Measurements from ENCODE around the gene CPT1C.

The CPT1C gene

DNA sequence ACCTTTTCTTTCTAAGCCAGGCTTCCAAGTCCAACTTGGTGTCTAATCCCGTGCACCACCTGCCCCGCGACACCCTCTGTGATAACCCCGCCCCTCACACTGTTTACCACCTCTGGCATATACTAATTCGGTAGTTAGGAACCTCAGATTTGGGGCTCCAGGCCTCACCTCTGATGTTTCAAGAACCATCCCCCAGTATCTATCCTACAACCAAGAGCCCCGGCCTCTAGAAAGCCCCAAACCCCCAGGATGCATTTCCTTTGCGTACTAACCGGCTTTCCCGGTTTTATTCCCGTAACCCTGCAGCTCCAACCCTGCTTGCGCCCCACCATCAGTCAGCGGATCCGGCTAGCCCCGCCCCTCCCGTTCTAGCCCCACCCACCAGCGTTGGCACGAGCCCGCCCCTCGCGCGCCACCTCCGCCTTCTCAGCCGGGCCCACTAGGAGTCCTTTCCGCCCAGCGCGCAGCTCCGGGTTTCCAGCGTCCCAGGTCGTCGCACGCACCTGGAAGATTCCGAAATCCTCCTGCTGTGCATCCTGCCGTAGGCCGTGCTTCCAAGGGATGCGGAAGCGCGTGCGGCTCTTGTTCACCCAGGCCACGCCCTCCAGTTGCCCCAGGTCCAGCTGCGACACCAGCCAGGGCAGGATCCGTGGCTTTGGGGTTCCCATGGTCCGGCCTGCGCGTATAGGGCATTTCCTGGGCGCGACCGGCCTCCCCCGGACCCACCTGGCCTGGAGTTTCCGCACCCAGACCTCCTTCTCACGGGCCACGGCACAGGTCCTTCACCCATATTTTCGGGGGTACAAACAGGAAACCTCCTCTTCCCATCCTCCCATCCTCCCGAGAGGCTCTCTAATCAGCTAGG, 26.5 kb upstream of the CPT1C start:
- H3K9ac ChIP-seq (ENCODE audit: low read length), result peak overlapping the region; percentile 72
- peaks cover 5% of the 10 kb centered on the region for H3K4me1 ChIP-seq (ENCODE audit: control insufficient read depth, low read depth, low read length)
- H3K36me3 ChIP-seq (ENCODE audit: control insufficient read depth, low read depth, low read length), result peaks cover 28% of the 10 kb centered on the region
- H3K27ac ChIP-seq (ENCODE audit: low read length), result peak overlapping the region; percentile 55
- H3K9me3 ChIP-seq (ENCODE audit: control insufficient read depth, low read depth, low read length), result no peaks in the 10 kb centered on the region
- no peaks in the 10 kb centered on the region for H3K27me3 ChIP-seq (ENCODE audit: control insufficient read depth, insufficient read depth, low read length)
- peak overlapping the region; percentile 98 for H3K4me3 ChIP-seq (ENCODE audit: low read length)

GRCh38 chr19:49665036-49665350, 25.9 kb upstream of the CPT1C start:
- Histone ChIP-seq H3K9me3 (ENCODE audit: control insufficient read depth, low read depth, low read length) (no peaks in the 10 kb centered on the region), H3K4me3 (ENCODE audit: low read length) (peak overlapping the region; percentile 98), H3K27me3 (ENCODE audit: control insufficient read depth, insufficient read depth, low read length) (no peaks in the 10 kb centered on the region), H3K4me1 (ENCODE audit: control insufficient read depth, low read depth, low read length) (peaks cover 5% of the 10 kb centered on the region), H3K36me3 (ENCODE audit: control insufficient read depth, low read depth, low read length) (peaks cover 25% of the 10 kb centered on the region), H3K9ac (ENCODE audit: low read length) (peak overlapping the region; percentile 72), H3K27ac (ENCODE audit: low read length) (peak overlapping the region; percentile 55)

GRCh38 chr19:49665351-49666119, 25.4 kb upstream of the CPT1C start, which contains the start of the genes BCL2L12 and IRF3:
TSS of gene BCL2L12 (plus strand) at chr19:49665933. CDS start at chr19:49666693, 760 bp downstream.
TSS of gene IRF3 (minus strand) at chr19:49665857. CDS start at chr19:49664838, 1,019 bp downstream.
- peaks cover 27% of the 10 kb centered on the region for H3K36me3 ChIP-seq (ENCODE audit: control insufficient read depth, low read depth, low read length)
- no peaks in the 10 kb centered on the region for H3K9me3 ChIP-seq (ENCODE audit: control insufficient read depth, low read depth, low read length)
- peaks cover 5% of the 10 kb centered on the region for H3K4me1 ChIP-seq (ENCODE audit: control insufficient read depth, low read depth, low read length)
- peak within 1 kb of the TSS; percentile 98 for H3K4me3 ChIP-seq (ENCODE audit: low read length)
- H3K27ac ChIP-seq (ENCODE audit: low read length), result peak within 1 kb of the TSS; percentile 55
- H3K9ac ChIP-seq (ENCODE audit: low read length), result peak within 1 kb of the TSS; percentile 72
- H3K27me3 ChIP-seq (ENCODE audit: control insufficient read depth, insufficient read depth, low read length), result no peaks in the 10 kb centered on the region

DNA sequence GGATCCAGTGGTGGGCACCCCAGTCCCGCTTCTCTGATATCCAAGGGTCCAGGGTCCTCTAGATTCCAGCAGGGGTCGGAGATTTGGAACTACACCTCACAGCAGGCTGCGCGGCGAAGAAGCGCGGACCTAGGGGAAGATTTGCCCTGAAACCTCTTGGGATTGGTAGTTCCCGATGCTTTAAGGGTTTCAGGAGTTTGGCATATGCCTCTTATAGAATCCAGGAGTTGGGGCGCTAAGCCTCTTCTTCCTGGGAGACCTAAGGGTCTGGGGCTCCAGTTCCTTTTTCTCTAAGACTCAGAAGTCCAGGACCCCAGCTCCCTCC, 24.8 kb upstream of the CPT1C start:
- H3K36me3 ChIP-seq (ENCODE audit: control insufficient read depth, low read depth, low read length), result peaks cover 25% of the 10 kb centered on the region
- no peak overlapping the region for H3K27ac ChIP-seq (ENCODE audit: low read length)
- H3K27me3 ChIP-seq (ENCODE audit: control insufficient read depth, insufficient read depth, low read length), result no peaks in the 10 kb centered on the region
- no peaks in the 10 kb centered on the region for H3K9me3 ChIP-seq (ENCODE audit: control insufficient read depth, low read depth, low read length)
- H3K4me3 ChIP-seq (ENCODE audit: low read length), result peak overlapping the region; percentile 98
- H3K9ac ChIP-seq (ENCODE audit: low read length), result peak overlapping the region; percentile 72
- H3K4me1 ChIP-seq (ENCODE audit: control insufficient read depth, low read depth, low read length), result peaks cover 5% of the 10 kb centered on the region

DNA sequence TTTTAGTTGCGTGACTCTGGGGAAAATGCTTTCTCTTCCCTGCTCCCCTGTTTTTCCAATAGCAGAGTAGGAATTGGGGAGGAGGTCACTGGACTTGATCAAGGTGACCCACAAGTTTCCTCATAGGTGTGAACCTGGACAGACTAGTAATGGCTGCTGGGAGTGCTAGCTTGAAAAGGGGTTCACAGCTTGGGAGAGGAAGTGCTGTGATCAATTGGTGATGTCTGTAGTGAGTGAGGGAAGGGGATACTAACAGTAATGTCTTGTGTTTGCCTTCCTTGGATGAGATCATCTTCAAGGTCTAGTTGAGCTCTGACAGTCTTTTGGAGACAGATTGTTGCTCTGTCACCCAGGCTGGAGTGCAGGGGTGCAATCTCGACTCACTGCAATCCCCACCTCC, 23.4 kb upstream of the CPT1C start:
- Histone ChIP-seq H3K9ac (ENCODE audit: low read length) (no peak overlapping the region), H3K4me3 (ENCODE audit: low read length) (no peak overlapping the region), H3K27ac (ENCODE audit: low read length) (no peak overlapping the region)

DNA sequence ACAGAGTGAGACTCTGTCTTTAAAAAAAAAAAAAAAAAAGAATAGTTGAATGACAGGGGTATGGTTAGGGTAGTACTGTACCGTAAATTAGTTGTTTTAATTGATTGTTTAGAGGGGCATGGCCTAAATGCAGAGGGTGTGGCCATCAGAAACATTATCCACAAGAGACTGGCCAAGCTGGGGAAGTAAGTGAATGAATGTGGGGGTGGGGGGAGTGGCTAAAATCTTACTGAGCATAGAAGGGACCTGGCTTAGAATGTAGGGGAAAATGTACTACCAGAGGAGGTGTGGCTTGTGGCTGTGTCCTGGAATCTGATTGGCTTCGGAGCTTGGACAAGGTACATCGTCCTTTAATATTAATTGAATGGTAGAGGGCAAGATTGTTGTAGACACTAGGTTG, 21.4 kb upstream of the CPT1C start:
- Histone ChIP-seq H3K27ac (ENCODE audit: low read length) (no peak overlapping the region), H3K27me3 (ENCODE audit: control insufficient read depth, insufficient read depth, low read length) (no peaks in the 10 kb centered on the region), H3K9me3 (ENCODE audit: control insufficient read depth, low read depth, low read length) (no peaks in the 10 kb centered on the region), H3K9ac (ENCODE audit: low read length) (no peak overlapping the region), H3K4me3 (ENCODE audit: low read length) (no peak overlapping the region), H3K4me1 (ENCODE audit: control insufficient read depth, low read depth, low read length) (peaks cover 10% of the 10 kb centered on the region), H3K36me3 (ENCODE audit: control insufficient read depth, low read depth, low read length) (peaks cover 7% of the 10 kb centered on the region)

More for the DNA sequence above, 23.4 kb upstream of the CPT1C start:
- H3K9me3 ChIP-seq (ENCODE audit: control insufficient read depth, low read depth, low read length), result no peaks in the 10 kb centered on the region
- H3K4me1 ChIP-seq (ENCODE audit: control insufficient read depth, low read depth, low read length), result peaks cover 10% of the 10 kb centered on the region
- no peaks in the 10 kb centered on the region for H3K27me3 ChIP-seq (ENCODE audit: control insufficient read depth, insufficient read depth, low read length)
- H3K36me3 ChIP-seq (ENCODE audit: control insufficient read depth, low read depth, low read length), result peaks cover 11% of the 10 kb centered on the region

DNA sequence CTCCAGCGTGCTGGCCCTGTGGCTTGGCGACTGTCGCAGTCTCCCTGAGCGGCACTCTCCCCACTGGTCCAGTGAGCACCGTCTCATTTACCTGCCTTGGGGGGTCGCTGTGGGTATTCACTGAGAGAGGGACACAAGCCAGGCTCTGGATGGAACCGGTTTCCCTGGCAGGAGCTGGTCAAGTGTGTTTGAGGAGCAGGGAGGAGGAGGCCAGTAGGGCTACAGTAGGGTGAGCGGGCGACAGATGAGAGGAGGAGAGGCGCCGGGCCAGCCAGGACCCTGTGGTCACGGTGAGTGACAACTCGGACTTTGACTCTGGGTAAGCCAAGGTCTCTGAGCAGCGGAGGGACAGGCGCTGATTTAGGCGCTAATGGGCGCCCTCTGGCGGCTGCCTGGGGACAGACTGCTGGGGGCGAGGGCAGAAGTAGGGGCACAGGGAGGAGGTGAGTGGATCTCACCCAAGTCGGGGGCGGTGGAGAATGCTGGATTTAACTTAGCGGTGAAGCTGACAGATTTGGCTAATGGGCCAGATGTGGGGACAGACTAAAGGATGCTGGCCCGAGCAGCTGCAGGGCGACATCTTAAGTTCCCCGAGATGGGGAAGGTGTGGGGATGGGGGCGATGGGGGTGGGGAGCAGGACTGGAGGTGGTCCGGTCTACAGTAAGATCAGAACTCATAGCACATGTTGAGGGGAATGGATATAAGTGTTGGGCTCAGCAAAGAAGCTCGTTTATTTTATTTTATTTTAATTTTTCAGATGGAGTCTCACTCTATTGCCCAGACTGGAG, 18.6 kb upstream of the CPT1C start:
- H3K4me3 ChIP-seq (ENCODE audit: low read length), result peak overlapping the region; percentile 35
- H3K27ac ChIP-seq (ENCODE audit: low read length), result peak overlapping the region; percentile 29
- H3K27me3 ChIP-seq (ENCODE audit: control insufficient read depth, insufficient read depth, low read length), result no peaks in the 10 kb centered on the region
- peaks cover 7% of the 10 kb centered on the region for H3K36me3 ChIP-seq (ENCODE audit: control insufficient read depth, low read depth, low read length)
- H3K9ac ChIP-seq (ENCODE audit: low read length), result peak overlapping the region; percentile 30
- no peaks in the 10 kb centered on the region for H3K9me3 ChIP-seq (ENCODE audit: control insufficient read depth, low read depth, low read length)
- peaks cover 4% of the 10 kb centered on the region for H3K4me1 ChIP-seq (ENCODE audit: control insufficient read depth, low read depth, low read length)

GRCh38 chr19:49676136-49676783, 14.7 kb upstream of the CPT1C start:
- no peaks in the 10 kb centered on the region for H3K27me3 ChIP-seq (ENCODE audit: control insufficient read depth, insufficient read depth, low read length)
- H3K4me1 ChIP-seq (ENCODE audit: control insufficient read depth, low read depth, low read length), result peaks cover 19% of the 10 kb centered on the region
- H3K9me3 ChIP-seq (ENCODE audit: control insufficient read depth, low read depth, low read length), result no peaks in the 10 kb centered on the region
- peak overlapping the region; percentile 94 for H3K9ac ChIP-seq (ENCODE audit: low read length)
- H3K36me3 ChIP-seq (ENCODE audit: control insufficient read depth, low read depth, low read length), result peaks cover 5% of the 10 kb centered on the region
- peak overlapping the region; percentile 99 for H3K27ac ChIP-seq (ENCODE audit: low read length)
- peak overlapping the region; percentile 70 for H3K4me3 ChIP-seq (ENCODE audit: low read length)

DNA sequence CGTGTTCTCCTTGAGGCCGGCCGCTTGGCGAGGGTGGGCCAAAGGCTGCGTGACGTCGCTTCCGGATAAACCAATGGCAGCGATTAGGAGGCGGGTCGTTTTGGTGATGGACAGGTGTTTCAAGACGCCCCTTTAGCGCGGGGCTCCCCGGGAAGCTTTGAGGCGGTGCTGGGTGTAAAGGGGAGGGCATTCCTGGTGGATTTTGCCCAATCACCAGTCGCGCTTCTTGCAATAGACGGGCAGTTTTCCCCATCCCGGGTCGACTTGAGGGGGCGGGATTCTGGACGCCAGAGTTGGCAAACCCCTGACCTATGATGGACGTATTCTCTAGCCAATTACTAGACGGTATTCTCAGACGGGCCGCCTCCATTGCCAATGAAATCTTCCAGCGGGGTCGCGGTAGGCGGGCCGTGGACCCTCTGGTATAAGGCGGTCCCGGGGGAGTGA, 14.1 kb upstream of the CPT1C start:
- Histone ChIP-seq H3K9ac (ENCODE audit: low read length) (peak overlapping the region; percentile 95), H3K27me3 (ENCODE audit: control insufficient read depth, insufficient read depth, low read length) (no peaks in the 10 kb centered on the region), H3K36me3 (ENCODE audit: control insufficient read depth, low read depth, low read length) (peaks cover 9% of the 10 kb centered on the region), H3K27ac (ENCODE audit: low read length) (peak overlapping the region; percentile 85), H3K4me3 (ENCODE audit: low read length) (peak overlapping the region; percentile 98), H3K4me1 (ENCODE audit: control insufficient read depth, low read depth, low read length) (peaks cover 18% of the 10 kb centered on the region), H3K9me3 (ENCODE audit: control insufficient read depth, low read depth, low read length) (no peaks in the 10 kb centered on the region)

GRCh38 chr19:49677231-49677900, 13.6 kb upstream of the CPT1C start, which contains the start of gene PRMT1:
TSS of gene PRMT1 (plus strand) at chr19:49677271. CDS start at chr19:49677281, 10 bp downstream.
- Histone ChIP-seq H3K27ac (ENCODE audit: low read length) (peak within 1 kb of the TSS; percentile 99), H3K4me3 (ENCODE audit: low read length) (peak within 1 kb of the TSS; percentile 98), H3K9me3 (ENCODE audit: control insufficient read depth, low read depth, low read length) (no peaks in the 10 kb centered on the region), H3K4me1 (ENCODE audit: control insufficient read depth, low read depth, low read length) (peaks cover 14% of the 10 kb centered on the region), H3K36me3 (ENCODE audit: control insufficient read depth, low read depth, low read length) (peaks cover 14% of the 10 kb centered on the region), H3K9ac (ENCODE audit: low read length) (peak within 1 kb of the TSS; percentile 95), H3K27me3 (ENCODE audit: control insufficient read depth, insufficient read depth, low read length) (no peaks in the 10 kb centered on the region)

Data from iPS-18a (cell line).